HL-60 (cell line): ENCODE data around the gene CXCR2.

Experiments used
- DNase-seq, 2 experiments: peaks; one replicate each; pipeline ENCODE4 v3.0.0-alpha.2; 2010 to 2020; ENCODE audit warnings: low read depth in 1 of 2, low spot score in 1 of 2
- H3K27ac ChIP-seq: fragments of 250-450 bp; sonication (Bioruptor Pico); replicated peaks from 2 replicates; pipeline ENCODE4 v1.5.1; 2020; ENCODE audit warnings: mild to moderate bottlenecking, moderate library complexity
- H3K27me3 ChIP-seq: fragments of 250-450 bp; sonication (Bioruptor Pico); 2 replicates; pipeline ENCODE4 v1.5.1; 2021; ENCODE audit warnings: mild to moderate bottlenecking, moderate library complexity; ENCODE audit not compliant: insufficient read depth, poor library complexity, severe bottlenecking
- H3K4me3 ChIP-seq: replicated peaks from 2 replicates; pipeline ENCODE4 v1.5.1; 2011; ENCODE audit warnings: mild to moderate bottlenecking, control low read depth, low read length; ENCODE audit not compliant: insufficient read depth
- GABPA ChIP-seq: IDR thresholded peaks from 2 replicates; pipeline ENCODE4 v1.6.1; 2012; ENCODE audit warnings: low read depth
- POLR2AphosphoS5 ChIP-seq: IDR thresholded peaks from 2 replicates; pipeline ENCODE4 v1.6.1; 2012; ENCODE audit warnings: low read depth
- SPI1 ChIP-seq: IDR thresholded peaks from 2 replicates; pipeline ENCODE4 v1.6.1; 2012; ENCODE audit warnings: low read depth, mild to moderate bottlenecking, borderline replicate concordance
- TF ChIP-seq, protein P1 (sequence below): IDR thresholded peaks from 2 replicates; pipeline ENCODE4 v1.6.1; 2012; ENCODE audit warnings: low read depth; ENCODE audit not compliant: insufficient replicate concordance
- TF ChIP-seq, protein P2 (sequence below): IDR thresholded peaks from one replicate; pipeline ENCODE4 v1.5.1; 2011; ENCODE audit warnings: low read length, control low read depth, inconsistent platforms; ENCODE audit not compliant: insufficient read depth

CXCR2 gene

DNA sequence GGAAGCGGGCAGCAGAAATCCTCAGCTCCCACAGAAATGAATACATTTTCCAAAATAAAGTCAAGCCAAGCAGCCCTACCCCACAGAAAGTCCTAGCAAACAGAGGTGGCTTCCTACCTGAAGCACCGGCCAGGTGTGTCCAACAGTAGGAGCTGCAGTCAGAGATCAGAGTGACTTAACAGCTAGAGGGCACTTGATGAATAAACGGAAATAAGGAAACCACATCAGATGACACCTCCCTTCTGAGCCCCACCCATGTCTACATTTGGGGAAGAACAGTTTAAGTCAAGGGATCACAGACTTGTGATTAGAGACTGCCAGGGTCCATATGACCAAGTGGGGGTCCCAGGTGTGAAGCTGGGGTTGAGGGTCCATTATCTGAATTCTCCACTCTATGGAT, 41.0 kb downstream of the CXCR2 start, which contains the start of gene CXCR1:
Gene CXCR1, minus strand, starts transcription at position 172 of the 400 bp plus-strand sequence. CDS start 1,751 bp downstream, outside the sequence.
- peak in 1 of 2 experiments; percentile 69 for DNase-seq
- Histone ChIP-seq H3K27ac (peak within 1 kb of the TSS; percentile 18), H3K27me3 (no peaks in the 10 kb centered on the region)

DNA sequence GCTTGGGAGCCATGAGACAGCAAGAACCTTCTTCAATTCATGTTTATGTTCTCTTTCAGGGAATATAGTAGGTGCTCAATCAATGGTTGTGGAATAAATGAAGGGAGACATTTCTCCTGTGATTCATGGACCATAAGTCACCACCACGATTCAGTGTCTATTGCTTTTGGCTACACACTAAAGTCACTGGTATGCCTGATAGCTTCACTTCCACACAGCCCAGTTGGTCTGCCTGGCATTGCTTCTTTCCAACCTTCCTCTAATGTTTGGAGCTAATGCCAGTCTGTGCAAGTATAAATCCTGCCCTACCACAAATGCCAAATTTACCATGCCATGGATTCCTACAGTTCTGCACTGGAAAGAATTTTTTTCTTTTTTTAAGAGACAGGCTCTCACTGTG, 42.2 kb downstream of the CXCR2 start:
- DNase-seq: no peak
- no peaks in the 10 kb centered on the region for H3K27me3 ChIP-seq

More for the DNA sequence above, 41.0 kb downstream of the CXCR2 start, which contains the start of gene CXCR1:
- TF ChIP-seq, protein P1, sequence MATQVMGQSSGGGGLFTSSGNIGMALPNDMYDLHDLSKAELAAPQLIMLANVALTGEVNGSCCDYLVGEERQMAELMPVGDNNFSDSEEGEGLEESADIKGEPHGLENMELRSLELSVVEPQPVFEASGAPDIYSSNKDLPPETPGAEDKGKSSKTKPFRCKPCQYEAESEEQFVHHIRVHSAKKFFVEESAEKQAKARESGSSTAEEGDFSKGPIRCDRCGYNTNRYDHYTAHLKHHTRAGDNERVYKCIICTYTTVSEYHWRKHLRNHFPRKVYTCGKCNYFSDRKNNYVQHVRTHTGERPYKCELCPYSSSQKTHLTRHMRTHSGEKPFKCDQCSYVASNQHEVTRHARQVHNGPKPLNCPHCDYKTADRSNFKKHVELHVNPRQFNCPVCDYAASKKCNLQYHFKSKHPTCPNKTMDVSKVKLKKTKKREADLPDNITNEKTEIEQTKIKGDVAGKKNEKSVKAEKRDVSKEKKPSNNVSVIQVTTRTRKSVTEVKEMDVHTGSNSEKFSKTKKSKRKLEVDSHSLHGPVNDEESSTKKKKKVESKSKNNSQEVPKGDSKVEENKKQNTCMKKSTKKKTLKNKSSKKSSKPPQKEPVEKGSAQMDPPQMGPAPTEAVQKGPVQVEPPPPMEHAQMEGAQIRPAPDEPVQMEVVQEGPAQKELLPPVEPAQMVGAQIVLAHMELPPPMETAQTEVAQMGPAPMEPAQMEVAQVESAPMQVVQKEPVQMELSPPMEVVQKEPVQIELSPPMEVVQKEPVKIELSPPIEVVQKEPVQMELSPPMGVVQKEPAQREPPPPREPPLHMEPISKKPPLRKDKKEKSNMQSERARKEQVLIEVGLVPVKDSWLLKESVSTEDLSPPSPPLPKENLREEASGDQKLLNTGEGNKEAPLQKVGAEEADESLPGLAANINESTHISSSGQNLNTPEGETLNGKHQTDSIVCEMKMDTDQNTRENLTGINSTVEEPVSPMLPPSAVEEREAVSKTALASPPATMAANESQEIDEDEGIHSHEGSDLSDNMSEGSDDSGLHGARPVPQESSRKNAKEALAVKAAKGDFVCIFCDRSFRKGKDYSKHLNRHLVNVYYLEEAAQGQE: no peak
- TF ChIP-seq POLR2AphosphoS5 (no peak), GABPA (no peak), SPI1 (no peak)
- TF ChIP-seq, protein P2, sequence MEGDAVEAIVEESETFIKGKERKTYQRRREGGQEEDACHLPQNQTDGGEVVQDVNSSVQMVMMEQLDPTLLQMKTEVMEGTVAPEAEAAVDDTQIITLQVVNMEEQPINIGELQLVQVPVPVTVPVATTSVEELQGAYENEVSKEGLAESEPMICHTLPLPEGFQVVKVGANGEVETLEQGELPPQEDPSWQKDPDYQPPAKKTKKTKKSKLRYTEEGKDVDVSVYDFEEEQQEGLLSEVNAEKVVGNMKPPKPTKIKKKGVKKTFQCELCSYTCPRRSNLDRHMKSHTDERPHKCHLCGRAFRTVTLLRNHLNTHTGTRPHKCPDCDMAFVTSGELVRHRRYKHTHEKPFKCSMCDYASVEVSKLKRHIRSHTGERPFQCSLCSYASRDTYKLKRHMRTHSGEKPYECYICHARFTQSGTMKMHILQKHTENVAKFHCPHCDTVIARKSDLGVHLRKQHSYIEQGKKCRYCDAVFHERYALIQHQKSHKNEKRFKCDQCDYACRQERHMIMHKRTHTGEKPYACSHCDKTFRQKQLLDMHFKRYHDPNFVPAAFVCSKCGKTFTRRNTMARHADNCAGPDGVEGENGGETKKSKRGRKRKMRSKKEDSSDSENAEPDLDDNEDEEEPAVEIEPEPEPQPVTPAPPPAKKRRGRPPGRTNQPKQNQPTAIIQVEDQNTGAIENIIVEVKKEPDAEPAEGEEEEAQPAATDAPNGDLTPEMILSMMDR: no peak
- H3K4me3 ChIP-seq: no peak within 1 kb of the TSS

DNA sequence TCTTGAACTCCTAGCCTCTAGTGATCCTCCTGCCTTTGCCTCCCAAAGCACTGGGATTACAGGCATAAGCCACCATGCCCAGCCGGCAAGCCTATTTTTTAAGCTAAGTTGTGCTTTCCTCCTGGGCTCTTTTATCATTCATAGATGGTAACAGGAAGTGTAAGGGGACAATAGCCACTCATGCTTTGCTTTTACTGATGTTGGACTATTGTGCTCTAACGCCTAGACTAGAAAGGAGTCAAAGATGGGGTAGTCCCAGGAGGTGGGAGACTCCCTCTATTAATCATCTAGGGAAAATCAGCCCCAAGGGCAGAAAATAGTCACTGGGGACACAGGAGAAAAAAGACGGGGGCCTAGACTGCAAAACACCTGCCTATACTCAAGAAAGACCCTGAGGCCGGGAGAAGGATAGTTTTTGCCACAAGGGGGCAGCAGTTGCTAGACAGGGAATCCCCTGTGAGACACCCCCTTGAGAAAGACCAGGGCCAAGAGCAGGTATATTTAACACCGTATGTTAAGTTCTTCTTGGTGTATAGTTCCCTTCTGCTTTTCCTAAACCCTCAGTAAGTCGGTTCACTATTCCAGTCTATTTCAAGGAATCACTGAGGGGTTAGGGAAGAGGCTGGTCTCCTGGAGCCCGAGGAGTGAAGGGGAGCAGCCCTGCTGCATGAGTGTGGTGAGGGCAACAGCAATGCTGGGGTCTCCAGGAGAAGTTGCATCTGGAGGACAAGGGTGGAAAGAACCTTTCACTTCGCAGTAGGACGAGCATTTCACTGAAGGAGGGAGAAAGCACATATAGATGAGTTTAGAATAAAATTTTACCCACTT, 43.0 kb downstream of the CXCR2 start:
- no peak for TF ChIP-seq POLR2AphosphoS5
- TF ChIP-seq, protein P2: peak; percentile 61
- Histone ChIP-seq H3K27me3 (no peaks in the 10 kb centered on the region), H3K27ac (no peak overlapping the region), H3K4me3 (no peak overlapping the region)
- peak in 1 of 2 experiments; percentile 54 for DNase-seq

More for the DNA sequence above, 42.2 kb downstream of the CXCR2 start:
- Histone ChIP-seq H3K27ac (no peak overlapping the region), H3K4me3 (no peak overlapping the region)
- TF ChIP-seq, protein P1: no peak
- TF ChIP-seq SPI1 (no peak), POLR2AphosphoS5 (no peak), GABPA (no peak)
- TF ChIP-seq, protein P2: no peak
